Stimulated activated CD8-positive, alpha-beta memory T cell treated with anti-CD3 and anti-CD28 coated beads, Interleukin-4, amount 100 ng/mL, for 1 hour (primary cell): ENCODE data around the gene NAA38.

ENCODE experiments used
- DNase-seq, 2 donors: peaks; one replicate each; pipeline ENCODE4 v3.0.0-alpha.2; 2020; ENCODE audit warnings: low read depth in 2 of 2, low spot score in 1 of 2

The NAA38 gene

GRCh38 chr17:7852919-7853690 is 4.3 kb downstream of the NAA38 start:
- DNase-seq: no peak

- no peak for DNase-seq
Observed at GRCh38 chr17:7852262-7852670, 5.1 kb downstream of the NAA38 start.

- peak; percentile 83 to 90 for DNase-seq
Observed at GRCh38 chr17:7851438-7852261, 5.7 kb downstream of the NAA38 start.

- DNase-seq: no peak
Observed at GRCh38 chr17:7850701-7851437, 6.5 kb downstream of the NAA38 start.

GRCh38 chr17:7849751-7850504 is 7.4 kb downstream of the NAA38 start:
- DNase-seq: no peak

- no peak for DNase-seq
Observed at GRCh38 chr17:7849130-7849750, 8.1 kb downstream of the NAA38 start.

GRCh38 chr17:7848739-7849129 is 8.6 kb downstream of the NAA38 start:
- DNase-seq: no peak

GRCh38 chr17:7848131-7848579 is 9.2 kb downstream of the NAA38 start:
- DNase-seq: no peak

- no peak for DNase-seq
Observed at GRCh38 chr17:7846765-7847661, 10.3 kb downstream of the NAA38 start.

GRCh38 chr17:7846063-7846735 is 11.2 kb downstream of the NAA38 start:
- DNase-seq: no peak

GRCh38 chr17:7845359-7846062 is 11.8 kb downstream of the NAA38 start:
- DNase-seq: no peak

GRCh38 chr17:7844292-7845154 is 12.8 kb downstream of the NAA38 start:
- DNase-seq: peak; percentile 58 to 75

- peak; percentile 79 to 86 for DNase-seq
Observed at GRCh38 chr17:7843536-7844291, 13.6 kb downstream of the NAA38 start.

GRCh38 chr17:7843257-7843535 is 14.2 kb downstream of the NAA38 start:
- no peak for DNase-seq

GRCh38 chr17:7842380-7843256 is 14.7 kb downstream of the NAA38 start:
- peak; percentile 88 to 92 for DNase-seq

- DNase-seq: peak; percentile 73 to 77
Observed at GRCh38 chr17:7841915-7842379, 15.4 kb downstream of the NAA38 start.
